ENCODE results near the gene MEI1.

Gene MEI1

GRCh38 chr22:41696703-41697102 is 2.6 kb upstream of the MEI1 start:
- ATAC-seq (ENCODE audit: low read depth) = peak; percentile 5; the same call in 1 of the 3 replicates
- DNase-seq (ENCODE audit: low spot score) = peak; percentile 57
- H3K4me1 ChIP-seq (ENCODE audit: insufficient read depth, poor library complexity, severe bottlenecking) = no peaks in the 10 kb centered on the region
- H3K4me3 ChIP-seq (ENCODE audit: severe bottlenecking) = no peak overlapping the region
- H3K9me3 ChIP-seq (ENCODE audit: severe bottlenecking) = no peaks in the 10 kb centered on the region
- no peak overlapping the region for H3K27ac ChIP-seq (ENCODE audit: poor library complexity, severe bottlenecking)
- no peaks in the 10 kb centered on the region for H3K27me3 ChIP-seq (ENCODE audit: insufficient read depth, poor library complexity, severe bottlenecking)
- no peak for TF ChIP-seq CTCF (IDR thresholded peaks at IDR 0.05; ENCODE audit: poor library complexity, severe bottlenecking)
- H3K36me3 ChIP-seq (ENCODE audit: low read depth) = no peaks in the 10 kb centered on the region

GRCh38 chr22:41697126-41697775 is 2.1 kb upstream of the MEI1 start:
- H3K36me3 ChIP-seq (ENCODE audit: low read depth) = no peaks in the 10 kb centered on the region
- H3K4me1 ChIP-seq (ENCODE audit: insufficient read depth, poor library complexity, severe bottlenecking) = no peaks in the 10 kb centered on the region
- H3K27me3 ChIP-seq (ENCODE audit: insufficient read depth, poor library complexity, severe bottlenecking) = no peaks in the 10 kb centered on the region
- no peak overlapping the region for H3K27ac ChIP-seq (ENCODE audit: poor library complexity, severe bottlenecking)
- TF ChIP-seq CTCF (IDR thresholded peaks at IDR 0.05; ENCODE audit: poor library complexity, severe bottlenecking) = peak; percentile 97
- H3K9me3 ChIP-seq (ENCODE audit: severe bottlenecking) = no peaks in the 10 kb centered on the region
- ATAC-seq (ENCODE audit: low read depth) = peak; percentile 82
- DNase-seq (ENCODE audit: low spot score) = peak; percentile 79
- H3K4me3 ChIP-seq (ENCODE audit: severe bottlenecking) = no peak overlapping the region

GRCh38 chr22:41700108-41700364 is 733 bp downstream of the MEI1 start:
- H3K4me1 ChIP-seq (ENCODE audit: insufficient read depth, poor library complexity, severe bottlenecking) = no peaks in the 10 kb centered on the region
- no peak for DNase-seq (ENCODE audit: low spot score)

GRCh38 chr22:41702763-41703162 is 3.5 kb downstream of the MEI1 start:
- Histone ChIP-seq H3K4me3 (ENCODE audit: severe bottlenecking) (no peak overlapping the region), H3K27me3 (ENCODE audit: insufficient read depth, poor library complexity, severe bottlenecking) (no peaks in the 10 kb centered on the region), H3K9me3 (ENCODE audit: severe bottlenecking) (no peaks in the 10 kb centered on the region), H3K4me1 (ENCODE audit: insufficient read depth, poor library complexity, severe bottlenecking) (no peaks in the 10 kb centered on the region), H3K36me3 (ENCODE audit: low read depth) (no peaks in the 10 kb centered on the region), H3K27ac (ENCODE audit: poor library complexity, severe bottlenecking) (no peak overlapping the region)
- ATAC-seq (ENCODE audit: low read depth) (no peak), DNase-seq (ENCODE audit: low spot score) (no peak)
- no peak for TF ChIP-seq CTCF (IDR thresholded peaks at IDR 0.05; ENCODE audit: poor library complexity, severe bottlenecking)

More at GRCh38 chr22:41700108-41700364, 733 bp downstream of the MEI1 start:
- H3K36me3 ChIP-seq (ENCODE audit: low read depth) = no peaks in the 10 kb centered on the region
- no peak overlapping the region for H3K27ac ChIP-seq (ENCODE audit: poor library complexity, severe bottlenecking)
- H3K4me3 ChIP-seq (ENCODE audit: severe bottlenecking) = no peak overlapping the region
- H3K9me3 ChIP-seq (ENCODE audit: severe bottlenecking) = no peaks in the 10 kb centered on the region
- no peaks in the 10 kb centered on the region for H3K27me3 ChIP-seq (ENCODE audit: insufficient read depth, poor library complexity, severe bottlenecking)
- ATAC-seq (ENCODE audit: low read depth) = no peak
- TF ChIP-seq CTCF (IDR thresholded peaks at IDR 0.05; ENCODE audit: poor library complexity, severe bottlenecking) = no peak

GRCh38 chr22:41709341-41709740 is 10.0 kb downstream of the MEI1 start:
- H3K36me3 ChIP-seq (ENCODE audit: low read depth) = no peaks in the 10 kb centered on the region
- no peaks in the 10 kb centered on the region for H3K27me3 ChIP-seq (ENCODE audit: insufficient read depth, poor library complexity, severe bottlenecking)
- TF ChIP-seq CTCF (IDR thresholded peaks at IDR 0.05; ENCODE audit: poor library complexity, severe bottlenecking) = no peak
- DNase-seq (ENCODE audit: low spot score) (no peak), ATAC-seq (ENCODE audit: low read depth) (no peak)
- H3K9me3 ChIP-seq (ENCODE audit: severe bottlenecking) = no peaks in the 10 kb centered on the region
- no peaks in the 10 kb centered on the region for H3K4me1 ChIP-seq (ENCODE audit: insufficient read depth, poor library complexity, severe bottlenecking)
- H3K27ac ChIP-seq (ENCODE audit: poor library complexity, severe bottlenecking) = no peak overlapping the region
- H3K4me3 ChIP-seq (ENCODE audit: severe bottlenecking) = no peak overlapping the region

Measured in RWPE2 (cell line).